Neural cell (in vitro differentiated cells): ENCODE data around the gene KIF3B. TPM values are rescaled to one million over a fixed set of nuclear protein-coding genes. Genes with fewer than 3 reads are reported as not detected.

Experiments used
- H2AFZ ChIP-seq: fragments of 200-600, 300-800 bp; sonication (generic), shearing (Covaris generic); 2 replicates; pipeline ENCODE4 v1.6.0; 2014; ENCODE audit warnings: low read depth, mild to moderate bottlenecking, antibody characterized with exemption, low read length, moderate library complexity
- H3F3A ChIP-seq: fragments of 200-600 bp; shearing (Covaris generic); 2 replicates; pipeline ENCODE4 v1.6.1; 2016; ENCODE audit warnings: mild to moderate bottlenecking, moderate library complexity, mixed read lengths, antibody characterized with exemption, low read length; ENCODE audit not compliant: insufficient read depth, poor library complexity, severe bottlenecking
- H3K27ac ChIP-seq: fragments of 200-600, 300-800 bp; sonication (generic), shearing (Covaris generic); 2 replicates; pipeline ENCODE4 v1.5.1; 2014; ENCODE audit warnings: mild to moderate bottlenecking, low read length, moderate library complexity
- H3K27me3 ChIP-seq: fragments of 300-800, 200-600 bp; sonication (generic), shearing (Covaris generic); 2 replicates; pipeline ENCODE4 v1.6.0; 2014; ENCODE audit warnings: mild to moderate bottlenecking, low read depth, low read length, moderate library complexity; ENCODE audit not compliant: insufficient read depth
- H3K36me3 ChIP-seq: fragments of 300-800, 200-600 bp; sonication (generic), shearing (Covaris generic); 2 replicates; pipeline ENCODE4 v1.5.1; 2014; ENCODE audit warnings: mild to moderate bottlenecking, antibody characterized with exemption, low read length, moderate library complexity; ENCODE audit not compliant: insufficient read depth
- H3K4me2 ChIP-seq: fragments of 300-800, 200-600 bp; sonication (generic), shearing (Covaris generic); 2 replicates; pipeline ENCODE4 v1.6.0; 2014; ENCODE audit warnings: mild to moderate bottlenecking, low read length
- H3K4me3 ChIP-seq: fragments of 300-800, 200-600 bp; sonication (generic), shearing (Covaris generic); 2 replicates; pipeline ENCODE4 v1.5.1; 2014; ENCODE audit warnings: mild to moderate bottlenecking, low read length, moderate library complexity
- H3K79me2 ChIP-seq: fragments of 200-600 bp; shearing (Covaris generic); replicated peaks from 2 replicates; pipeline ENCODE4 v1.6.0; 2014; ENCODE audit warnings: mild to moderate bottlenecking, low read length, moderate library complexity; ENCODE audit not compliant: insufficient read depth
- H3K9ac ChIP-seq: fragments of 300-800, 200-600 bp; sonication (generic), shearing (Covaris generic); 2 replicates; pipeline ENCODE4 v1.6.1; 2016; ENCODE audit warnings: mild to moderate bottlenecking, low read length, mixed read lengths
- H3K9me2 ChIP-seq: fragments of 200-600 bp; shearing (Covaris generic); 2 replicates; pipeline ENCODE4 v1.6.1; 2016; ENCODE audit warnings: mild to moderate bottlenecking, low read length, mixed read lengths; ENCODE audit not compliant: insufficient read depth
- H3K9me3 ChIP-seq: fragments of 200-600, 300-800 bp; sonication (generic), shearing (Covaris generic); 2 replicates; pipeline ENCODE4 v1.6.1; 2016; ENCODE audit warnings: mild to moderate bottlenecking, mixed run types, low read length, moderate library complexity, mixed read lengths
- H4K20me1 ChIP-seq: fragments of 200-600 bp; shearing (Covaris generic); 2 replicates; pipeline ENCODE4 v1.6.1; 2016; ENCODE audit warnings: mild to moderate bottlenecking, mixed run types; ENCODE audit not compliant: insufficient read depth
- EP300 ChIP-seq: fragments of 450-650 bp; conservative IDR thresholded peaks from 2 replicates; pipeline ENCODE4 v1.6.1; 2014; ENCODE audit warnings: antibody characterized with exemption, mild to moderate bottlenecking, moderate library complexity; ENCODE audit not compliant: poor library complexity, severe bottlenecking
- EZH2 ChIP-seq: fragments of 200-600, 300-800 bp; shearing (Covaris generic), sonication (generic); IDR thresholded peaks from 2 replicates; pipeline ENCODE4 v1.6.1; 2014; ENCODE audit warnings: antibody characterized with exemption, low read length, borderline replicate concordance, mild to moderate bottlenecking; ENCODE audit not compliant: insufficient read depth, poor library complexity, severe bottlenecking
- MXI1 ChIP-seq: fragments of 450-650 bp; conservative IDR thresholded peaks from 2 replicates; pipeline ENCODE4 v1.6.1; 2014; ENCODE audit warnings: antibody characterized with exemption, mild to moderate bottlenecking; ENCODE audit not compliant: poor library complexity, severe bottlenecking
- POLR2AphosphoS5 ChIP-seq: IDR thresholded peaks from 2 replicates; pipeline ENCODE4 v1.6.1; 2012
- RAD21 ChIP-seq: fragments of 450-650 bp; conservative IDR thresholded peaks from 2 replicates; pipeline ENCODE4 v1.6.1; 2014; ENCODE audit warnings: antibody characterized with exemption, mild to moderate bottlenecking, moderate library complexity
- SMC3 ChIP-seq: fragments of 450-650 bp; conservative IDR thresholded peaks from 2 replicates; pipeline ENCODE4 v1.6.1; 2014; ENCODE audit warnings: antibody characterized with exemption, mild to moderate bottlenecking, moderate library complexity; ENCODE audit not compliant: poor library complexity
- TAF1 ChIP-seq: IDR thresholded peaks from 2 replicates; pipeline ENCODE4 v1.6.1; 2012; ENCODE audit warnings: low read depth
- polyA plus RNA-seq: library from polyadenylated mRNA; depleted of rRNA; stranded (reverse); fragments of >200 nt; gene quantifications from 2 replicates; pipeline ENCODE4 v1.2.3, GENCODE V29; 2014
- TF ChIP-seq, protein P1 (sequence below): fragments of 450-650 bp; IDR thresholded peaks from 2 replicates; pipeline ENCODE4 v1.5.1; 2014; ENCODE audit warnings: antibody characterized with exemption, mild to moderate bottlenecking, moderate library complexity; ENCODE audit not compliant: poor library complexity, severe bottlenecking
- TF ChIP-seq, protein P2 (sequence below): IDR thresholded peaks from 2 replicates; pipeline ENCODE4 v1.6.1; 2012; ENCODE audit warnings: borderline replicate concordance

KIF3B gene
- polyA plus RNA-seq, 1 donor from 2014 or later: 49.4 TPM

DNA sequence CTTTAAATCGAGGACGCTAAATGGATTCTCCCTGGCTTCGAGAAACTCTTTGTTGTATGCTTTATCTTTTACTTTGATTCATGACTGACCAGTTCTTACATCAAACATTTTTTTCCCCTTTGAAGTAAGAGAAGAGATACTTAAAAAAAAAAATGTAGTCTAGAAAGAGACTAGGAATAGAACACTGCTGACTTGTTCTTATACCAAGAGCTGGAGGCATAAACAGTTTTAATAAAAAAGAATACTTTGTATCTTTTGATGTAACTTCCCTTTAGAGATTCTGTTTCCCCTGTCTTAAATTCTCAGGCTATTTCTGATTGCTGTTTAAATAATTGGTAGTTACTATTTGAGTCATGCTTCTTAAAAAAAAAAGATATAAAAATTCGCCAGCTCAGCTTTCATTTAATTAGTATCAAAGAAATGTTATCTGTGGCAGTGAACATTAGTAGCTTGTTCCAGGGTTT, 85.5 kb downstream of the KIF3B start:
- no peaks in the 10 kb centered on the region for H3K27me3 ChIP-seq
- no peaks in the 10 kb centered on the region for H3K9me3 ChIP-seq
- no peak overlapping the region for H3K27ac ChIP-seq
- H4K20me1 ChIP-seq: no peaks in the 10 kb centered on the region
- no peaks in the 10 kb centered on the region for H3K36me3 ChIP-seq
- no peak overlapping the region for H3K9ac ChIP-seq
- H3K4me3 ChIP-seq: no peak overlapping the region
- no peak overlapping the region for H2AFZ ChIP-seq
- no peak overlapping the region for H3K4me2 ChIP-seq
- H3F3A ChIP-seq: no peaks in the 10 kb centered on the region
- TF ChIP-seq RAD21: no peak
- no peak for TF ChIP-seq POLR2AphosphoS5
- no peak for TF ChIP-seq MXI1
- TF ChIP-seq SMC3: no peak
- no peak for TF ChIP-seq EZH2
- TF ChIP-seq, protein P1, sequence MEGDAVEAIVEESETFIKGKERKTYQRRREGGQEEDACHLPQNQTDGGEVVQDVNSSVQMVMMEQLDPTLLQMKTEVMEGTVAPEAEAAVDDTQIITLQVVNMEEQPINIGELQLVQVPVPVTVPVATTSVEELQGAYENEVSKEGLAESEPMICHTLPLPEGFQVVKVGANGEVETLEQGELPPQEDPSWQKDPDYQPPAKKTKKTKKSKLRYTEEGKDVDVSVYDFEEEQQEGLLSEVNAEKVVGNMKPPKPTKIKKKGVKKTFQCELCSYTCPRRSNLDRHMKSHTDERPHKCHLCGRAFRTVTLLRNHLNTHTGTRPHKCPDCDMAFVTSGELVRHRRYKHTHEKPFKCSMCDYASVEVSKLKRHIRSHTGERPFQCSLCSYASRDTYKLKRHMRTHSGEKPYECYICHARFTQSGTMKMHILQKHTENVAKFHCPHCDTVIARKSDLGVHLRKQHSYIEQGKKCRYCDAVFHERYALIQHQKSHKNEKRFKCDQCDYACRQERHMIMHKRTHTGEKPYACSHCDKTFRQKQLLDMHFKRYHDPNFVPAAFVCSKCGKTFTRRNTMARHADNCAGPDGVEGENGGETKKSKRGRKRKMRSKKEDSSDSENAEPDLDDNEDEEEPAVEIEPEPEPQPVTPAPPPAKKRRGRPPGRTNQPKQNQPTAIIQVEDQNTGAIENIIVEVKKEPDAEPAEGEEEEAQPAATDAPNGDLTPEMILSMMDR: no peak
- TF ChIP-seq EP300: no peak
- TF ChIP-seq TAF1: no peak
- TF ChIP-seq, protein P2, sequence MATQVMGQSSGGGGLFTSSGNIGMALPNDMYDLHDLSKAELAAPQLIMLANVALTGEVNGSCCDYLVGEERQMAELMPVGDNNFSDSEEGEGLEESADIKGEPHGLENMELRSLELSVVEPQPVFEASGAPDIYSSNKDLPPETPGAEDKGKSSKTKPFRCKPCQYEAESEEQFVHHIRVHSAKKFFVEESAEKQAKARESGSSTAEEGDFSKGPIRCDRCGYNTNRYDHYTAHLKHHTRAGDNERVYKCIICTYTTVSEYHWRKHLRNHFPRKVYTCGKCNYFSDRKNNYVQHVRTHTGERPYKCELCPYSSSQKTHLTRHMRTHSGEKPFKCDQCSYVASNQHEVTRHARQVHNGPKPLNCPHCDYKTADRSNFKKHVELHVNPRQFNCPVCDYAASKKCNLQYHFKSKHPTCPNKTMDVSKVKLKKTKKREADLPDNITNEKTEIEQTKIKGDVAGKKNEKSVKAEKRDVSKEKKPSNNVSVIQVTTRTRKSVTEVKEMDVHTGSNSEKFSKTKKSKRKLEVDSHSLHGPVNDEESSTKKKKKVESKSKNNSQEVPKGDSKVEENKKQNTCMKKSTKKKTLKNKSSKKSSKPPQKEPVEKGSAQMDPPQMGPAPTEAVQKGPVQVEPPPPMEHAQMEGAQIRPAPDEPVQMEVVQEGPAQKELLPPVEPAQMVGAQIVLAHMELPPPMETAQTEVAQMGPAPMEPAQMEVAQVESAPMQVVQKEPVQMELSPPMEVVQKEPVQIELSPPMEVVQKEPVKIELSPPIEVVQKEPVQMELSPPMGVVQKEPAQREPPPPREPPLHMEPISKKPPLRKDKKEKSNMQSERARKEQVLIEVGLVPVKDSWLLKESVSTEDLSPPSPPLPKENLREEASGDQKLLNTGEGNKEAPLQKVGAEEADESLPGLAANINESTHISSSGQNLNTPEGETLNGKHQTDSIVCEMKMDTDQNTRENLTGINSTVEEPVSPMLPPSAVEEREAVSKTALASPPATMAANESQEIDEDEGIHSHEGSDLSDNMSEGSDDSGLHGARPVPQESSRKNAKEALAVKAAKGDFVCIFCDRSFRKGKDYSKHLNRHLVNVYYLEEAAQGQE: no peak
- H3K9me2 ChIP-seq: no peaks in the 10 kb centered on the region
- peaks cover 78% of the 10 kb centered on the region for H3K79me2 ChIP-seq

DNA sequence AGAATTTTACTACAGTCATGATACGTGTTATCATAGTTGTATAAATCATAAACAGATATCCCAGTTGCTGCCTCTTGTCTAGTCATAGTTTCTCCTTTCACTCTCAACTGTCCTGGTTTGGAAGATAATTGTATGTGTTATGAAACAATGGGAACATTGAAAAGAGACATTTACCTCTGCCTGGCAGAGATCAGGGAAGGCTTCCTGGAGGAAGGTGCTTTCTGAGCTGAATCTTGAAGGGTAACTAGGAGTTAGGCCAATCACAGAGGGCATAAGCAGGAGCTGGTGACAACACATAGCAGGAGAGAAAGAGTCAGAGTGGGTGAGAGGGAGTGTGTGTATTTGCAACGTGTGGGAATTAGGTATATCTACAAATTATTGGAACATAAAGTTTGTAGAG, 86.0 kb downstream of the KIF3B start:
- Histone ChIP-seq H2AFZ (no peak overlapping the region), H3K27ac (no peak overlapping the region), H3K27me3 (no peaks in the 10 kb centered on the region), H3F3A (no peaks in the 10 kb centered on the region), H3K4me2 (no peak overlapping the region), H4K20me1 (no peaks in the 10 kb centered on the region), H3K9me2 (no peaks in the 10 kb centered on the region), H3K36me3 (no peaks in the 10 kb centered on the region), H3K9me3 (no peaks in the 10 kb centered on the region), H3K4me3 (no peak overlapping the region), H3K79me2 (peaks cover 78% of the 10 kb centered on the region), H3K9ac (no peak overlapping the region)
- TF ChIP-seq RAD21 (no peak), POLR2AphosphoS5 (no peak), MXI1 (no peak), EP300 (no peak), EZH2 (no peak), TAF1 (no peak), SMC3 (no peak)
- TF ChIP-seq, protein P1: no peak
- TF ChIP-seq, protein P2: no peak
